HG03280 (cell line): ENCODE results near the gene USP5.

Experiments
- ATAC-seq: cut with Tn5 transposase; IDR thresholded peaks from one replicate; pipeline ENCODE4 v1.9.1; 2021; ENCODE audit warnings: mild to moderate bottlenecking, moderate library complexity; ENCODE audit not compliant: unreplicated experiment

The USP5 gene

GRCh38 chr12:6840761-6841515 lies 11.0 kb upstream of the USP5 start, which contains the start of gene GNB3:
GNB3 (plus strand) TSS chr12:6840925; CDS start chr12:6841288, 363 bp downstream.
- no peak for ATAC-seq

- ATAC-seq = no peak
These were observed 9.9 kb upstream of the USP5 start for GRCh38 chr12:6842075-6842474.

- no peak for ATAC-seq
These were observed 8.6 kb upstream of the USP5 start for GRCh38 chr12:6843118-6843902.

- ATAC-seq = no peak
These were observed 6.6 kb upstream of the USP5 start for GRCh38 chr12:6845395-6845794.

GRCh38 chr12:6846316-6846869 lies 5.6 kb upstream of the USP5 start:
- ATAC-seq = no peak

- no peak for ATAC-seq
These were observed 4.3 kb upstream of the USP5 start for GRCh38 chr12:6847676-6848075.

- no peak for ATAC-seq
These were observed 2.5 kb upstream of the USP5 start for GRCh38 chr12:6849427-6849826.

- ATAC-seq = no peak
These were observed 1.9 kb upstream of the USP5 start for GRCh38 chr12:6849976-6850560.

GRCh38 chr12:6850796-6851152 lies 1.2 kb upstream of the USP5 start:
- ATAC-seq = no peak

- ATAC-seq = peak; percentile 52
These were observed 613 bp upstream of the USP5 start, which contains the start of gene CDCA3 for GRCh38 chr12:6851153-6851920. CDCA3 (minus strand) TSS chr12:6851286; CDS start chr12:6850952, 334 bp downstream.

- ATAC-seq = no peak
These were observed 853 bp downstream of the USP5 start for GRCh38 chr12:6852651-6853354.

- no peak for ATAC-seq
These were observed 1.7 kb downstream of the USP5 start for GRCh38 chr12:6853626-6854025.

GRCh38 chr12:6854036-6854435 lies 2.1 kb downstream of the USP5 start:
- no peak for ATAC-seq

GRCh38 chr12:6855322-6855721 lies 3.4 kb downstream of the USP5 start:
- no peak for ATAC-seq

GRCh38 chr12:6858799-6859198 lies 6.8 kb downstream of the USP5 start:
- no peak for ATAC-seq

- ATAC-seq = no peak
These were observed 8.2 kb downstream of the USP5 start for GRCh38 chr12:6860116-6860515.

- no peak for ATAC-seq
These were observed 9.0 kb downstream of the USP5 start for GRCh38 chr12:6860942-6861341.

GRCh38 chr12:6861391-6861790 lies 9.4 kb downstream of the USP5 start:
- ATAC-seq = no peak

GRCh38 chr12:6863033-6863432 lies 11.1 kb downstream of the USP5 start:
- ATAC-seq = no peak
